HepG2 (cell line): Measurements from ENCODE around the gene ZBTB46. TPM values are rescaled to one million over a fixed set of nuclear protein-coding genes. Genes with fewer than 3 reads are reported as not detected.

ENCODE experiments used
- FOXK2 ChIP-seq: fragments of 450-650 bp; IDR thresholded peaks from 2 replicates; pipeline ENCODE4 v1.6.1; 2016
- LRRFIP1 ChIP-seq: sonication (generic); formaldehyde crosslinking; conservative IDR thresholded peaks from 2 replicates; pipeline ENCODE4 v1.4.0; 2020; ENCODE audit warnings: missing genetic modification reagents
- PHB2 ChIP-seq: fragments of 450-650 bp; IDR thresholded peaks from 2 replicates; pipeline ENCODE4 v1.6.1; 2018; ENCODE audit not compliant: partially characterized antibody
- TERF1 ChIP-seq: sonication (generic); formaldehyde crosslinking; IDR thresholded peaks from 2 replicates; pipeline ENCODE4 v1.8.0; 2022; ENCODE audit warnings: mild to moderate bottlenecking, missing genetic modification reagents, moderate library complexity
- THAP7 ChIP-seq: sonication (generic); formaldehyde crosslinking; IDR thresholded peaks from 2 replicates; pipeline ENCODE4 v1.8.1; 2023; ENCODE audit warnings: mild to moderate bottlenecking, missing genetic modification reagents
- TIGD3 ChIP-seq: sonication (generic); formaldehyde crosslinking; IDR thresholded peaks from 2 replicates; pipeline ENCODE4 v1.5.1; 2020; ENCODE audit warnings: mild to moderate bottlenecking, missing genetic modification reagents, borderline replicate concordance
- ZBTB26 ChIP-seq: IDR thresholded peaks from 2 replicates; pipeline ENCODE4 v1.6.1; 2016; ENCODE audit warnings: missing compliant biosample characterization, missing genetic modification reagents, borderline replicate concordance
- ZHX2 ChIP-seq, 2 experiments: sonication (generic) in 1 of 2; formaldehyde crosslinking in 1 of 2; IDR thresholded peaks; 2 replicates each; pipeline versions ENCODE4 v1.6.1 to v1.9.0; 2014 to 2022; ENCODE audit warnings: antibody characterized with exemption in 1 of 2, borderline replicate concordance in 1 of 2, inconsistent platforms in 1 of 2, low read depth in 1 of 2, missing genetic modification reagents in 1 of 2
- ZKSCAN8 ChIP-seq: IDR thresholded peaks from 2 replicates; pipeline ENCODE4 v1.6.1; 2016; ENCODE audit warnings: borderline replicate concordance, missing genetic modification reagents, missing compliant biosample characterization
- ZNF253 ChIP-seq: sonication (generic); formaldehyde crosslinking; IDR thresholded peaks from 2 replicates; pipeline ENCODE4 v1.8.0; 2022; ENCODE audit warnings: mild to moderate bottlenecking, missing genetic modification reagents, borderline replicate concordance
- ZNF414 ChIP-seq: sonication (generic); formaldehyde crosslinking; IDR thresholded peaks from 2 replicates; pipeline ENCODE4 v1.5.0; 2020; ENCODE audit warnings: missing genetic modification reagents
- ZNF570 ChIP-seq: sonication (generic); formaldehyde crosslinking; IDR thresholded peaks from 2 replicates; pipeline ENCODE4 v1.4.0; 2020; ENCODE audit warnings: mild to moderate bottlenecking, missing genetic modification reagents, borderline replicate concordance
- polyA plus RNA-seq, 8 experiments: library from polyadenylated mRNA; depleted of rRNA in 3 of 8; stranded (reverse) in 7 of 8; unstranded in 1 of 8; fragments of >200 nt; fragmentation: Illumina TruSeq in 4 of 8; extraction: Trizol in 4 of 8; gene quantifications; 2 replicates each; pipeline versions ENCODE4 v1.2.1 to v1.2.3, GENCODE V29; 2011 to 2016; ENCODE audit warnings: low read depth in 4 of 8, missing spikeins in 1 of 8, mixed read lengths in 1 of 8; ENCODE audit not compliant: insufficient read depth in 1 of 8
- total RNA-seq, 5 experiments: library from RNA; depleted of rRNA; stranded (reverse); fragments of >200 nt; fragmentation: Illumina TruSeq; extraction: Trizol; gene quantifications; 2 replicates each; pipeline ENCODE4 v1.2.3, GENCODE V29; 2016; ENCODE audit warnings: low read depth in 1 of 5

ZBTB46 gene
- total and polyA plus RNA-seq, 2 of the 13 experiments (the other 11 are each of a cell fraction or from before 2014, with no cell fraction given): 1.6 to 13.5 TPM

GRCh38 chr20:63863798-63864544 is 32.9 kb upstream of the ZBTB46 start (continued):
- TF ChIP-seq ZKSCAN8 (peak; percentile 70; the same call in 1 of the 2 replicates), ZBTB26 (CRISPR knock-in tag) (peak; percentile 82; the same call in 1 of the 2 replicates), ZNF253 (no peak), ZNF414 (CRISPR knock-in tag) (peak; percentile 40; the same call in 1 of the 2 replicates), THAP7 (CRISPR knock-in tag) (peak; percentile 37; the same call in 1 of the 2 replicates), ZNF570 (CRISPR knock-in tag) (0 out of 2 replicates have a peak, but pooled peaks have one; percentile 37), TIGD3 (CRISPR knock-in tag) (0 out of 2 replicates have a peak, but pooled peaks have one; percentile 59), PHB2 (no peak), LRRFIP1 (peak; percentile 90), FOXK2 (peak; percentile 4; the same call in 1 of the 2 replicates), TERF1 (CRISPR knock-in tag) (no peak; the same call in 1 of the 2 replicates), ZHX2 (IDR thresholded peaks at IDR 0.05; ENCODE audit: low read depth) (peak; percentile 61; the same call in 1 of the 2 replicates), ZHX2 (CRISPR knock-in tag; IDR thresholded peaks at IDR 0.05; ENCODE audit: borderline replicate concordance) (no peak)
